ENCODE results near the gene ADCY10.
"Not testable (repeated sequence)": the region's sequence is repeated elsewhere in the genome, so short reads cannot be mapped to it uniquely, and the experiment has no call there.

The ADCY10 gene

DNA sequence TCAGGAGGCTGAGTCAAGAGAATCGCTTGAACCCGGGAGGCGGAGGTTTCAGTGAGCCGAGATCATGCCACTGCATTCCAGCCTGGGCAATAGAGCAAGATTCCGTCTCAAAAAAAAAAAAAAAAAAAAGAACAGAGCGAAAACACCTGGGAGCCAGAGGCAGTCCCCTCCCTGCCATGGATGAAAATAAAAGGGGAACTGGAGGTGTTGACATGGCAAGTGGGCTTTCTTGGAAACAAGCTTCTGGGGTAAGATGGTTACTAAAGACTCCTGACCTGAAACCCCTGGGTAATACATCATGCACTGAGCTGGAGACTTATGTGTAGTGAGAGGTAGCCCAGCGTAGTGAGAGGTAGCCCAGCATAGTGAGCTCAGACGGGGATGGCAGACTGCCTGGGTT, 31.6 kb downstream of the ADCY10 start:
- DNase-seq = no peak

DNA sequence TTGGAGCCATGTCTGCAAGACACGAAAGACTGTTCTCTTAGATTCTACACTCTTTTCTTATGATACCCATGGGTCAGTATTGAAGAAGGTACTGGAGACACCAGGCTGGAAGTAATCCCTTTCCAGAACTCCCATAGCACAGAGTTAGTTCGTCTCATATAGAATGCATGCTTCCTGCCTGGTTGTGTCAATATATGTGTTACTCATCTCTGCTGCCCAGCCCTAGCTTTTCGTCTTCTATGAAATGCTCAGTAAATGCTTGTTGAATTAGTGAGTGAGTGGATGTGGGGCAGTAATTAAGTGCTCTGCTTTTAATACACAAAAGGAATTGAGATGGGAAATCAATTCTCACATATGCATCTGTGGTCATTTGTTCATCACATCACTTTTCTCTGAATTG, 32.1 kb downstream of the ADCY10 start:
- DNase-seq = no peak

DNA sequence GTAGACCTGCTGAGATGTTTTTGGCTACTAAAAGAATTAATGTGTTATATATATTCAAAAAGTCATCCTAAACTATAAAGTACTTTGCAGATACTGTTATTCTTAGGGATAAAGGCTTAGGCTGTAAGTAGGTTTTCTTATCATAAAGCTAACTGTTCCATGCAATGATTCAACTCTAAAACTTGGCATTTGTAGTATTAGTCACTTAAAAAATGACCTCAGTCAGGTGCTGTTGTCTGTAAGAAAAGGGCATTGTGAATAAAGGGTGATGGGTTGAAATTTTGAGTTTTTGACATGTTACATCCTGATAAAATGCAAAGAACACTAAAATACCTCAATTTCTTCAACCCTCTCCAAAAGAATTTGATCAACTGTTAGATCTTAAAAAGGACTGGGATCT, 32.9 kb downstream of the ADCY10 start:
- no peak for DNase-seq

DNA sequence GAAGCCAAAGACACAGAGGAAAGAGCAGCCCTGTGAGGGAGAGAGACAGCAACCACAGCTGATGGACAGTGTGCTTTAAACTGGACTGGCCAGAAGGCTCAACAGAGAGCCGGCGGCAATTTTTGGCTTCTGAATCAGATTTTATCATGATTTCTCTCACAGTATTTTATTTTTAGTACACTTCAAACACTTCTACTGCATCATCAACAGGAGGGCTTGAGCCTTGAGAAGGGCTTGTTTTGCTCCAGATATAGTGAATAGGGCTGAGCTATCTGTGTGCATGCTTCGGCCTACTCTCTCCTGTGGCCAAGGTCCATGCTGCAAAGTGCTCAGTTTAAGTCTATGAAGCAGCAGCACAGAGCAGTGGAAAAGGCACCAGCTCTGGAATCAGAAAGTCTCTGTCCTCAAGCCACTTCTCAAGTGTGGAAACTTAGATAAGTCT, 33.3 kb downstream of the ADCY10 start:
- no peak for DNase-seq

DNA sequence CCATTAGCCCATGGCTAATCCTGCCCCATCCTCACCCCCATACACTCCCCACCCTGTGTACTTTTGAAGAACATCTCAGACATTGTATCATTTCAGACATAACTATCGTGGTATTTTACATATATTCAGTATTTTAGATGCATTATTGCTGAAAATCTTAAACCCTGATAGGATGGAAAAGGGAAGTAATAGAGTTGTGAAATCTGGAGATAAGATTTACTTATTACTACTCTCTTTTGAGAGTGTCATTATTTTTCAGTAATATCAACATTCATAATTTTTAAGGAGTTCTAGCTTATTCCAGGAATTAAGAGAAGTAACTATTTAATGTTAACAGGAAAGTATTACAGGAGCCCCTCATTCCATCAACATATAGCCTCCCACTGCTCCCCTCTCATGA, 34.4 kb downstream of the ADCY10 start:
- DNase-seq = no peak

DNA sequence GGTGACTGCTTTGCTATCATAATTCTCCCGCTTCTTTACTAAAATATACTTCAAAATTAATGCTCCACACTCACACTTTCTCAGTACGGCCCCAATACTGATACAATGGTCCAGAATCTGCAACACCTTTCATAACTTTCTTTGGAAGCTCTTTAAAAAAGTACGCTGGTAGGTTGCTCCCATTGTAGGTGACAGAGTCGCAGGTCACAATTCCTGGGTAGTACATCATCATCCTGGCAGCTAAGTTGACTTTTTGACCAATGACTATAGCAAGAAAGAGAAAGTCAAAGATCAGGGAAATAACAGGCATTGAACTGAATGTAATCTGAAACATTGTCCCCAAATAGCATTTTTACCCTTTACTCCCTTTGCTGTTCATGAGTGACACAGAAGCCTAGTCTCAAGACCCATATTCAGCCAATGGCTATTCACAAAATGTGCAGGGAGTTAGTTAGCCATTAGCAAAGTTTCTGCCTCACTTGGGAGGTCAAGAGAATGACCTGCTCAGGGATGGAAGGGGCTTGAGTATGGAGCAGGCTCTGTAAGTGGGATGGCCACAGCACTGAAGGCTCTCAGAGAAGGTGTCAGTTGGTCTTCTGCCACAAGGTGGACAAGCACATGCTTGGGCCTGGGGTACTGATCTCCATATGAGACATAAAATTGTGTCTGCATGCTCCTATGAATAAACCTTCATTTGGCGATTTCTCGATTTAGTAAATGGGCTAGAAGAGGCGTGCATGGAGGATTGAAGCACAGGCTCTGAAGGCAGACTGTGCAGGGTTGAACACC, 35.4 kb downstream of the ADCY10 start:
- no peak for DNase-seq

DNA sequence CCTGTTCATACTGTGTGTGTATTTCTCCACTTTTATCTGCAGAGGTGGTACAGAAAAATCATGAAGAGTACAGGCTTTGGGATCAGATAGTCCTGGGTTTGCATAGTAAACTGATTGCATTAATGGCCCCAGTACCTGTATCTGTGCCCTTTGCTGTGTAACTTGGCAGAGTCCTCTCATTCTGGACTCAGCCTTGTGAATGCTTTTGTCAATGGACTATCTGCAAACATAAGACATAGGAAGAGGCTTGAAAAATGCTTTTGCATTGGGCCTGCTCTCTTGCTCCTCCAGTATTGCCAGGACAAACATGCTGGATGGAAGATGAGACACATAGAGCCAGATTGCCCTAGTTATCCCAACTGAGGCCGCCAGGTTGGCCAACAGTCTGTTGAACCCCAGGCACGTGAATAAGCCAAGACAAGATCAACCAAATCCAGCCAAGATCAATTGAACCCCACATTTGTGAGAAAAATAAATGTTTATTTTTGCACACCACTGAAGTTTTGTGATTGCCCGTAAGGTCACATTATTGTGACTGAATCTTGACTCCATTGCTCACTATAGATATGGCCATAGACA, 37.2 kb downstream of the ADCY10 start:
- DNase-seq = no peak

DNA sequence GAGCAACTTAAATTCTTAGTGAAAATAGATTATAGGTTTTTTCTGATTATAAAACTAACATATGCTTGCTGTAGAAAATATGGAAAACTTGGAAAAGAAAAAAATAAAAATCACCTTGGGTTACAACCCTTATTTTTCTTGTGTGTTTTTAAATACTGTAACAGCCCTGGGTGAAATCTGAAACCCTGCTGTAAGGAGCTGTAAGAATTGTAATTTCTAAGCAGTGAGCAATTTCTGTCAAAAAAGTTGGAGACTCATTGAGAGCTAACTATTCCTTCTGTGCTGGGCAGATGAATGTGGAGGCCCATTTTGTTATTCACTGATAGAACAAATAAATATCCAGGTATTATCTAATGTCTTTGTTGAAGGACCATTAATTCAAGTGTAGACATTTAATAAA, 42.6 kb downstream of the ADCY10 start:
- no peak for DNase-seq

DNA sequence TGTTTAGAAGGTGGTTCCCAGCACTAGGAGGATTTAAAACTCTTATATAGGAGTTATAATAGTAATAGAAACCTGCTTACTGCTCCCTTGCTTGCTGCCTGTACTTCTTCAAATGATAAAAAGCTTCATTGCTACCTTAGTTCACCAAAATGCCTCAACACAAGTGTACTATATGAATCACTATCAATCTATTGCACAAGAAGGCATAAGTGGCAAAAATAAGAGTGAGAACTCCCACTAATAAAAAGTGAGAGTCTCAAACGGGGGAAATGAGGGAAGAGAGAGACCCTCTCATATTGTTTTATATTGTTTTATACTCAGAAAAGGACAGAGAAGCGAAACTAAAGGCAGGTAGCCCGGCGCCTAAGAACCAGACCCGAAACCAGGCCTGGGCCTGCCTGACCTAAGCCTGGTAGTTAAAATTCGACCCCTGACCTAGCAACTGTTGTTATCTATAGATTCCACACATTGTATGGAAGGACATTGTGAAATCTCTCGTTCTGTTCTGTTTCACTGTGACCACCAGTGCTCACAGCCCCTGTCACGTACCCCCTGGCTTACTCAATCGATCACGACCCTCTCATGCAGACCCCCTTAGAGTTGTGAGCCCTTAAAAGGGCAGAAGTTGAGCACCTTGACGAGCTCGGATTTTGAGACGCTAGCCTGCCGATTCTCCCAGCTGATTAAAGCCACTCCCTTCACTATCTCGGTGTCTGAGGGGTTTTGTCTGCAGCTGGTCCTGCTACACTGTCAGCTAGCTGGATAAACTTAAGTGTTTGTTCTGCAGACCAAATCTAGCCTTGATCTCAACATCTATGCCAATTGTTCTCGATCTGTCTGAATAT, 44.6 kb downstream of the ADCY10 start:
- DNase-seq = not testable (repeated sequence)

DNA sequence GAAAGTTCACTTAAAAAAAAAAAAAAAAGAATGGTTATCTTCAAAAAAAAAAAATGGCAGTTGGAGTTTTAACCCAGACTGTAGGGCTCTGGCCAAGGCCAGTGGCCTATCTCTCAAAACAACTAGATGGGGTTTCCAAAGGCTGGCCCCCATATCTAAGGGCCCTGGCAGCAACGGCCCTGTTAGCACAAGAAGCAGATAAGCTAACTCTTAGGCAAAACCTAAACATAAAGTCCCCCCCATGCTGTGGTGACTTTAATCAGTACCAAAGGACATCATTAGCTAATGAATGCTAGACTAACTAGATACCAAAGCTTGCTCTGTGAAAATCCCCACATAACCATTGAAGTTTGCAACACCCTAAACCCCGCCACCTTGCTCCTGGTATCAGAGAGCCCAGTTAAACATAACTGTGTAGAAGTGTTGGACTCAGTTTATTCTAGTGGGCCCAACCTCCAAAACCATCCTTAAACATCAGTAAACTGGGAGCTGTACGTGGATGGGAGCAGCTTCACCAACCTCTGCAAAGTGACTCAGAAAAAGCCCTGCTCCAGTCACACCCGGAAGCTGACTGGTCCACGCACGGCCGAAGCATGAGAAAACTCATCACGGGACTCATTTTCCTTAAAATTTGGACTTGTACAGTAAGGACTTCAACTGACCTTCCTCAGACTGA, 47.1 kb downstream of the ADCY10 start:
- DNase-seq = not testable (repeated sequence)

DNA sequence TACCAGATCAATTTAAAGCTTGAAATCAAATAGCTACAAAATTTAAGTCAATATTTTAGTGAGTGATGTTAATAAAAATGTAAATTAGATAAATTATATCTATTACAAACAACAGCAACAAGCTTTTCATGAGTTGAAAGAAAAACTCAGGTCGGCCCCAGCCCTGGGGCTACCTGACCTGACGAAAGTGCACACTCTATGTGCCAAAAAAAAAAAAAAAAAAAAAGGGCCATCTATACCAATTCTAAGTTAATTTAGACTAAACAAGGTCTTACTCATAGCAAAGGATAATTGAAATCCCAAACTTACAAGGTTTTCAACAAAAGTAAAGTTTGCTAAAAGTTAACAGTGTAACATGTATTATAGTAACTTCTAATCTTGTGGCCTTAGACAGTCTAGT, 47.6 kb downstream of the ADCY10 start:
- DNase-seq = not testable (repeated sequence)

DNA sequence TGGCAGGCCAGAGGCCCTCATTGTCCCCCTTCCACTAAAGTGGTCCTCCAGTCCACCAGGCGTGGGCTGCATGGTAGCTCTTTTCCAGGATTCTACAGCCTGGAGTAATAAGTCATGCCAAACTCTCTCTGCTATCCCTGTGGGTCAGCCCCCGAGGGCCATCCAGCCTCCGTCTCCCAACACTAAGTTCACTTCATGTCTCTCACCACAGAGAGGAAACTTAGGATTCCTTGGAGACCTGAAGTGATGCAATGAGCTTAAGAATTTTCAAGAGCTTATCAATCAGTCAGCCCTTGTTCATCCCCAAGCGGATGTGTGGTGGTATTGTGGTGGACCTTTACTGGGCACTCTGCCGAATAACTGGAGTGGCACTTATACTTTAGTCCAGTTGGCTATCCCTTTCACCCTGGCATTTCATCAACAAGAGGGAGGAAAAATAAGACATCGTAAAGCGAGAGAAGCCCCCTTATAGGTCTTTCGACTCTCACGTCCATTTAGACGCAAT, 48.1 kb downstream of the ADCY10 start:
- not testable (repeated sequence) for DNase-seq

DNA sequence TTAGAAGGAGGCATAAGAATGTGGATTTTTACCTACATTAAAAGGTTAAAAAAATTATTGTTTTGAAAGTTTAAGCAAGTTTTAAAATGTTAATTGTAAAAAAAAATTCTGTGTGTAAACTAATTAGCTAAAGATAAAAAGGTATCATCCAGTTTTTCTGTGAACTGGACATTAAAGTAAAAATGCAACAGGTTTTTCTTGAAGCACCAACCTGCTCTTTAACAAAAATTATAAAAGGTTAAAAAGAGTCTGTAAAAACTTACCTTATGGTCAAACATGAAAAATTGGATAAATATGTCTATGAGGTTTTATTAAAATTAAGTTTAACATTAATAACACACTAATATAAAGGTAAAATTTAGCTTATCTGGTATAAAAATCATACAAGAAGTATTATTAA, 48.7 kb downstream of the ADCY10 start:
- not testable (repeated sequence) for DNase-seq

DNA sequence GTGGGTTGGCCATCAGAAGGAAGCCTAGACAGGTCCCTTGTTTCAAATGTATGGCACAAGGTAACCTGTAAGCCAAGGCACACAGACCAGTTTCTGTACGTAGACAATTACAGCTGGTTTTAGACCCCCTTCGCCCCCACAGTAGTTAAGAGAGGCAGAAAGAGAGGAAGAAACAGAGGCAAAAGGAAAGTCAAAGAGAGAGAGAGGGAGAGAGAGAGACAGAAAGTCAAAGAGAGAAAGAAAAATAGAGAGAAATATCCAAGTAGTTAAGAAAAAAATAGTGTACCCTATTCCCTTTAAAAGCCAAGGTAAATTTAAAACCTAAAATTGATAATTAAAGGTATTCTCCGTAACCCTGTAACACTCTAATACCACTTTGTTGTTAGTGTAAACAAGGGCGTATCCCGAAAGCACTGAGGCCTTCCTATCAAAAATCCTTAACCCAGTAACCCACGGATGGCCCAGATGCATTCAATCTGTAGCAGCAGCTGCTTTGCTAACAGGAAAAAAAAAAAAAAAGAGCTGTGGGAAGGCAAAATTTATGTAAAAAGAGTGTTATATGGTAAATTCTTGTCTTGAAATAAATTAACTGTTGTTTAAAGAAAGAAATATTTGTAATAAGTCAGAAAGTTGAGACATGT, 49.4 kb downstream of the ADCY10 start:
- no peak for DNase-seq

DNA sequence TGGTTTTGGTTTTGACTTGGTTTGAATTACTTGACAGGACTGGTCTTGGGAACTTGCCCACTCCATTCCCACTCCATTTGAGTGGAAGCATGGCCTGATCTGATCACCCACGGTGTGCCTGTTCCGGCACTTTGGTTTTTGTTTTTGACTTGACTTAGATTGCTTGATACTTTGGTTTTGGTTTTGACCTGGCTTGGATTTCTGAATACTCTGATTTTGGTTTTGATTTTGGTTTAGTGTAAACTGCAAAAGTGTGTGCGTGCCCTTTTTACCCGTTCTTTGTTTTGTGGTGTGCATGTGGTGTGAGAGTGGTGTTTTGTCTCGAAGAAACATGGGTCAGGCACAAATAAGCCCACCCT, 50.0 kb downstream of the ADCY10 start:
- no peak for DNase-seq

DNA sequence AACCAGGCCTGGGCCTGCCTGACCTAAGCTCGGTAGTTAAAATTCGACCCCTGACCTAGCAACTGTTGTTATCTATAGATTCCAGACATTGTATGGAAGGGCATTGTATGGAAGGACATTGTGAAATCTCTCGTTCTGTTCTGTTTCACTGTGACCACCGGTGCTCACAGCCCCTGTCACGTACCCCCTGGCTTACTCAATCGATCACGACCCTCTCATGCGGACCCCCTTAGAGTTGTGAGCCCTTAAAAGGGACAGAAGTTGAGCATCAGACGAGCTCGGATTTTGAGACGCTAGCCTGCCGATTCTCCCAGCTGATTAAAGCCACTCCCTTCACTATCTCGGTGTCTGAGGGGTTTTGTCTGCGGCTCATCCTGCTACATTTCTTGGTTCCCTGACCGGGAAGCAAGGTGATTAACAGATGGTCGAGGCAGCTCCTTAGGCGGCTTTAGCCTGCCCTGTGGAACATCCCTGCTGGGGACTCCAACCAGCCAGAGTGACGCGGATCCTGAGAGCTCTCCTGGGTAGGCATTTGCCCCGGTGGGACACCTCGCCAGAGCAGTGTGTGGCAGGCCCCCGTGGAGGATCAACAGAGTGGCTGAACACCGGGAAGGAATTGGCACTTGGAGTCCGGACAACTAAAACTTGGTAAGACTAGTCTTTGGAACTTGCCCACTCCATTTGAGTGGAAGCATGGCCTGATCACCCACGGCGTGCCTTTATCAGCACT, 50.6 kb downstream of the ADCY10 start:
- not testable (repeated sequence) for DNase-seq

DNA sequence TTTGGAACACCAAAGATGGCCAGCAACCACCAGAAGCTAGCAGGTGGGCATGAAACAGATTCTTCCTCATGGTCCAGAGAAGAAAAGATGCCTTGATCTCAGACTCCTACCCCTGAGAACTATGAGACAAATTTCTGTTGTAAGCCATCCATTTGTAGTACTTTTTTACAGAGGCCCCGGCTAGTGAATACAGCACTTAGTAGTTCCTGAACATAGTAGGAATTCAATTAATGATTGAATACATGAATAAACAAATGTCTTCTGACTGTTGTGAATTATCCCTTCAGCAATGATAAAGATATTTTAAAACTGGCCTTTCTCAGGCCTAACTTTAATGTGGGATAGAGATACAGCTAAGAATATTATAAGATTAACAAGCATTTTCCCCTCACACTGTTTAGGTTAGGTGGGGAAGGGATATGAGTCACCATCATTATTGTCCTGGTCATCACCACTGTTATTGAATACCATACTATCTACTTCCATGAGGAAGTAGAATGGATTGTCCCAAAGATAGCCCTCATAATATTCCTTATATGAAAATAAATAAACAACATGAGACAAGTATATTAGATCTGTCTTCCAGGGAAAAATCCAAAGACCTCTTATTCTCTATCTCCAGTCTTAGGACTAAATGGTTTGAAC, 51.4 kb downstream of the ADCY10 start:
- DNase-seq = no peak

DNA sequence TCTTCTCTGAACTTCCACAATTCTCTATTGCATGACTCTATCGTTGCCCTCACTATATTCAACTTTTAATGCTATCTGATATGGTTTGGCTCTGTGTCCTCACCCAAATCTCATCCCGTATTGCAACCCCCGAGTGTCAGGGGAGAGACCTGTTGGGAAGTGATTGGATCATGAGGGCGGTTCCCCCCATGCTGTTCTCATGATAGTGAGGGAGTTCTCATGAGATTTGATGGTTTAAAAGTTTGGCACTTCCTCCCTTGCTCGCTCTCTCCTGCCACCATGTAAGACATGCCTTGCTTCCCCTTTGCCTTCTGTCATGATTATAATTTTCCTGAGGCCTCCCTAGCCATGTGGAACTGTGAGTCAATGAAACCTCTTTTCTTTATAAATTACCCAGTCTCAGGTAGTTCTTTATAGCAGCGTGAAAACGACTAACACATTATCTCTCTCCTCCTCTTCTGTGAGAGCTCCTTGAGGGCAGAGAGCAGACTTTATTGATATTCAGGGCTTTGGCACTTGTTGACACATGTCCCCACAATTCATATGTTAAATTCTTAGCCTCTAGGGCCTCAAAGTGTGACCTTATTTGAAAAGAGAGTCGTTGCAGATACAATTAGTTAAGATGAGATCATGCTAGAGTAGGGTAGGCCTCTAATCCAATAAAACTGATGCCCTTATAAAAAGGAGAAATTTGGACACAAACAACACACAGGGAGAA, 52.1 kb downstream of the ADCY10 start:
- DNase-seq = no peak

DNA sequence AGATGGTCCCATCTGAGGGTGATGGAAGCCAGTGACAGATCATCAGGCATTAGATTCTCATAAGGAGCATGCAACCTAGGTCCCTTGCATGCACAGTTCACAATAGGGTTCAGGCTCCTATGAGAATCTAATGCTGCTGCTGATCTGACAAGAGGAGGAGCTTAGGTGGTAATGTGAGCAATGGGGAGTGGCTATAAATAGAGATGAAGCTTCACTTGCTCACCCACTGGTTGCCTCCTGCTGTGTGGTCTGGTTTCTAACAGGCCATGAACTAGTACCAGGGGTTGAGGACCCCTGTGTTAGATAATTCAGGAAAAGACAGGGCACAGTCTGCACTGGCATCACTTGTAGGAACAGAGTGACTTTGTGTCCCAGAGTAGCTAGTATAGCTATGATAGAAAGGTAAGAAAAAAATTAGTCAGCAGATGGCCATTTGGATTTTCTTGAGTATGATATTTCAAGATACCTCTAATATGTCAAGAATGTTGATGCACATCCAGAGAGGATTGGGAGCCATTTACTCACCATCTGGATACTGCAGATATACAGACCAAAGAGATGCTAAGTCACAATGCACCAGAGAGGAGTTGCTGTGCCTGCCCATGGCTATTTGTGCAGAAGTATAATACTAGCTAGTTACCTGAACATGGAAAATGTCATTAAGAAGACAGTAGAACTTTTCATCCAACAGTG, 53.6 kb downstream of the ADCY10 start:
- no peak for DNase-seq
